GM18858 (cell line): ENCODE results near the gene KCNC3.
"Not testable (repeated sequence)": the region's sequence is repeated elsewhere in the genome, so short reads cannot be mapped to it uniquely, and the experiment has no call there.

Source experiments
- ATAC-seq: cut with Tn5 transposase; IDR thresholded peaks from one replicate; pipeline ENCODE4 v1.9.1; 2021; ENCODE audit not compliant: unreplicated experiment

KCNC3 gene

DNA sequence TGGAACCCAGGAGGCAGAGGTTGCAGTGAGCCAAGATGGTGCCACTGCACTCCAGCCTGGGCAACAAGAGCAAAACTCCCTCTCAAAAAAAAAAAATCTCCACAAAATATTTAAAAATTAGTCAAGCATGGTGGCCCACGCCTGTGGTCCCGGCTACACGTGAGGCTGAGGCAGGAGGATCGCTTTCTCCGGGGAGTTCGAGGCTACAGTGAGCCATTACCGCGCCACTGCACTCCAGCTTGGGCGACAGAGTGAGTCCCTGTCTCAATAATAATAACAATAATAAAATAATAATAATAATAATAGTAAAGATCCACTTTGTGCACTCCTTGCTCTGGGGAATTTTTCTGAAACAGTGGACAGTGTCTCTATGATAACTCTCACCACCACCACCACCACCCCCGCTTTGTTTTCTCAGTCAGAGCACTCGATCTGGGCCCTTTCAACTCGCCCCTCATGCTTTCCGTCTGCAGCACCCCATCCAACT, 27.6 kb upstream of the KCNC3 start:
- no peak for ATAC-seq

DNA sequence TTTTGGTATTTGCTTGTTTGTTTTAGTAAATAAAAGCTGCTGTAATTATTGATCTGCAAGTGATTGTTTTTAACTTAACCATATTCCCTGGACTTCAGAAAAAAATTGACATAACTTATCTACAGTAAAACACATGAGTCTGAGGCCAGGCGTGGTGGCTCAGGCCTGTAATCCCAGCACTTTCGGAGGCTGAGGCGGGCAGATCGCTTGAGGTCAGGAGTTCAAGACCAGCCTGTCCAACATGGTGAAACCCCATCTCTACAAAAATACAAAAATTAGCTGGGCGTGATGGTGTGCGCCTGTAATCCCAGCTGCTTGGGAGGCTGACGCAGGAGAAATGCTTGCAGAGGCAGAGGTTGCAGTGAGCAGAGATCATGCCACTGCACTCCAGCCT, 24.3 kb upstream of the KCNC3 start:
- ATAC-seq: not testable (repeated sequence)

DNA sequence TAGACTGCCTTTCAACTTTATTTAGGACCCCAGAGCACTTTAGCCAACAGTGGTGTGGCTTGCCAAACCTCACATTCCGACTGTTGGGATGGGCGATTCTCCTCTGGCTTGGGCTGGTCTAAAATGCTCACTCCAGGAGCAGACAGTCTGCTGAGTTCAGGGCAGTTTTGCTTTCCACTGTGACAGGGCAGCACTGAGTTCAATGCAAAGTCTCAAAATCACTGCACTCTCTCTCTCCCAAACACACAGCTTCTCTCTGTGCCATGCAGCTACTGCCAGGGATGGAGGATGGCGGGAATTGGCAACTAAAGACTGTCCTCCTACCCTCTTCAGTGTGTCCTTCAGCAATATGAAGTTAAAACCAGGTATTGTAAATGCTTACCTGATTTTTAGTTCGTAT, 23.1 kb upstream of the KCNC3 start:
- ATAC-seq: no peak

DNA sequence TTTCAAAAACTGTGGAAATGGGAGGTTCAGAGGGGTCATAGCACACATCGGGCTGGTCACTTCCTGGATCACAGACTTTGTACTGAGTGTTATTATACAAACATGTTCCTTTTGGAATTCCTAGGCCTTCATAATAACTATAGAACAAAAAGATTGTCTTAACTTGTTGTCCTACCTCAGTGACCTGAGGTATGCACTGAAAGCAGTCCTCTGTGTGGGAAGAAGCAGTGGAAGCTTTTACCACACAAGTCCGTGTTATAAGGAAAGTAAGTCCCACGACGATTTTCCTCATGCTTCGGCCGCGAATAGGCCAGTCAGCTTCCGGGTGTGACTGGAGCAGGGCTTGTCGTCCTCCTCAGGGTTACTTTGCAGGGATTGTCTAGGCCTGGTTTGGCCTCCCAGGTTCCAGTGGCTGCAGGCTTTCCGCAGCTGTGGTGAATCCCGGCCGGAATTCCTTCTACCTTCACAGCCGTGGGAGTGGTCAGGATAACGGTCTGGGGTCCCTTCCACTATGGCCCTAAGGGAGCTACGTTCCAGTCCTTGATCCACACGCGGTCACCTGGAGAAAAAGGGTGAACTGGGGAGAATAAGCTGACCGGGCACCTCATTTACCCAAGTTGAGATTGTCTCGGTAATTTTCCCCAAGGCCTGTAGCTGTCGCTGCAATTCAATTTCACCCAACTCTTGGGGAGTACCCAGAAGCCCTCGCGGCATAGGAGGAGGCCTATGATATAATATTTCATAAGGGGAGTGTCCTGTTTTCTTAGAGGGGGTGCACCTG, 20.3 kb upstream of the KCNC3 start:
- no peak for ATAC-seq

DNA sequence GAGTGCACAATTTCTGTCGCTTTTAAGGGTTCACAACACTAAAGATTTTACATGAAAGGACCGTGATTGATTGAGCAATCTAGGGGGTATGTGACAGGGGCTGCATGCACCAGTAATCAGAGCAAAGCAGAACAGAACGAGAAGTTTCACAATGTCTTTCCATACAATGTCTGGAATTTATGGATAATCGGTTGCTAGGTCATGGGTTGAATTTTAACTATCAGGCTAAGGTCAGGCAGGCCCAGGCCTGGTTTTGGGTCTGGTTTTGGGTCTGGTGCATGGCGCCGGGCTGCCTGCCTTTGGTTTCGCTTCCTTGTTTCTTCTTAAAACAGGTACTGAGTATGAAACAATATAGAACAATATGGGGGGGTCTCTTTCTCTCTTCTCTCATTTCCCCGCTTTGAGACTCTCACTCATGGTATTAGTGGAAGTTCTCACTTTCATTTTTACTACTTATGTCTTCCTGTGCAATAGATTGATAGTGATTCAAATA, 18.0 kb upstream of the KCNC3 start:
- ATAC-seq: not testable (repeated sequence)

DNA sequence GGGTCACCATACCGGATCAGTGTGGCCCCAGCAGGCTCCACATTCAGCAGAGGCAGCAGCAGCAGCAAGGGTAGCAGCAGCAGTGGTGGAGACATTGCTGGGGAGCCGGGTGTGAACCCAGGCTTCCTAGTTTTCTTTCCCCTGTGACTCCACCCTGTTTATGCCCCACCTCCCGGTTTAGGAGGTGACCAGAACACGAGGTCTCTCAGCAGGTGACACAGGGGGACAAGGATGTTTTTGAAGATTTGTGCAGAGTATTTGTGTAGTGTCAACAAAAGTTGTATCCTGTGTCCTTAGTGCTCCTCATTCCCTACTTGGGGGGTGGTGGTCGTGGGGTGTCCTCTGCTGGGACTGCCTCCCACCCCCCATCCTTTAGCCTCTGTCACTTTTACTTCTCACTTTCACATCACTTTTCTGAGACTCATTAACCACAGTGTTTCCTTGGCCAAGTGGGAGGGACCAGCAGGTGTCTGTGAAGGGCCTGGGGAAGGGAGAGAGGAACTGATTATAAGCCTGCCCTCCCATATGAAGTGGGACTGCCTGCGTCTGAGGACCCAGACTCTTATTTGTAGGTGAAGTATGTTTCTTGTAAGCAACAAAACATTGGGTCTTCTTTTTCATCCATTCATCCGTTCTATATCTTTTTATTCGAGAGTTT, 15.6 kb upstream of the KCNC3 start:
- ATAC-seq: no peak

DNA sequence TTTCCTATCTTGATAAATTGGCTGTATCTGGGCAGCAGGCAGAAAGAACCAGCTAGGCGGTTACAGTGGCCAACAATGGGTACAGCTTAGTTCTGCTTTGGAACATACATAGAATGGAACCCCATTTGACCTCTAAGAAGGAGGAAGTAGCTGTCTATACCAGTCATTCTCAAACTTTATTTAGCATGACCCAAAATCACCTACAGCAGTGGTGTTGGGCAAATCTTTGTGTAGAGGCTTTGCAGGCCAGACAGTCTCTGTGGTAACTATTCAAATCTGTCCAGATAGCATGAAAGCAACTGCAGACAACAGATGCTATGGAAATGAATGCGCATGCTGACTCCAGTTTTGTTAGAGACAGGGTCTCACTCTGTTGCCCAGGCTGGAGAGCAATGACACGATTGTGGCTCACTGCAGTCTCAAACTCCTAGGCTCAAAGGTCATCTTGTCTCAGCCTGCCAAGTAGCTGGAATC, 12.0 kb upstream of the KCNC3 start:
- ATAC-seq: peak; percentile 53

DNA sequence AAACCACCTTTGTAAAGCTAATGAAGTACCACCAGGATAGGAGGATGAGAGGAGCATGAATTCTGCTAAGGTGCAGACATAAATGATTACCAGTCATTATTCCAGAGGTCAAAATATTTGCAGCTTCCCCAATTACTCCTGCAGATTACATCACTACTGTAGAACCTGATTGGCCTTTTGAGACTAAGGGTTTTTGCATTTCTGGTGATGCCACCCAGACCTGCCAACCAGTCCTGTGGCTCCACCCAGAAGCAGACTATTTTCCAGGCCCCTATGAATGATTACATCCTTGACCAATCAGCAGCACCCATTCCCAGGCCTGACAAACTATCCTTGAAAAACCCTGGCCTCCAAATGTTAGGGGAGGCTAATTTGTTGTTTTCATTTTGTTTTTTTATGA, 11.2 kb upstream of the KCNC3 start:
- no peak for ATAC-seq

DNA sequence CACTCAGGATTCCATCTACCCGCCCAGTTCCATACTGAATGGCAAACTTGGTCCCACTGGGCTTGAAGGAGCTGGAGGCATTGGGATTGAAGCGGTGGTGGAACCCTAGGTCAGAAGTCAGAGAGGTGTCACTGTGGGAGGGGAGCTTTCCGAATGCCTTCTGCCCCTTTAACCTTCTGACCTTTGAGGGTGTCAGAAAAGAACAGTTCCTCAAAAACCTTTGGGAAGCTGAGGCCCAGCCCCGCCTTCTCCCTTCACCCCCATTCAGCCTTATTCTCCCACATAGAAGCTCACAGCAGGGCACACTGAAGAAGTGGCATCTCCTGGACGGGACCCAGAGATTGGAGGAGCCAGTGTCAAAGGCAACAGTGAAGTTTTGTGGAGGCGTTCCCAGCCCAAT, 7.9 kb upstream of the KCNC3 start:
- not testable (repeated sequence) for ATAC-seq

DNA sequence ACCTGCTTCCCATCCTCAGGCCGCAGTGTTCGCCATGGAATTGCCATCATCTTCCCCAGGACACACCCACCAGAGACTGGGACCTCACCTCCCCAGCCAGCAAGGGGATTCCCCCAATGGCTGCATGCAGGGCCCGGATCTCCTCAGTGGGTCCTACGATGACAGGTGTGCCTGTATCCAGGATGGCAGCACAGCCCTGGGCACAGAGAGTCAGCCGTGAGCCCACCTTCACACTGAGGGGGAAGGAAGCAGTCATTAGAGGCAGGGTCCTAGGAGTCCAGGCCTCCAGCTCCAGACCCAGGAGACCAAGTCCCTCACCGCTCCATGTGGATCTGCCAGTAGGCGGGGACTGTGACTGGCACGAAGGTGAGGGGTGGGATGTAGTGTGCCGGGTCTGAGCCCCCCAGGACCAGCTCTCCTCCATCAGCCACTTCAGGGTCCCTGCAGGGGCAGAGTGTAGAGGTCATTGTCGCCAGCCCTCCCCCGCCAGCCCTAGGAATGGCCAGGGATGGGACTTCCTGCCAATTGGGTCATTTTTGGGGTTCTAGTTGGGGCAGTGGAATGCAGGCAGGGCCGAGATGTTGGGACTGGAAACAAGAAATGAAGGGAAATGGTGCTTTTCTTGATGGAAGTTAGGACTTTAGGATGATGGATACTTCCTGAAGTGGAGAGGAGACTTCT, 5.7 kb upstream of the KCNC3 start:
- no peak for ATAC-seq

DNA sequence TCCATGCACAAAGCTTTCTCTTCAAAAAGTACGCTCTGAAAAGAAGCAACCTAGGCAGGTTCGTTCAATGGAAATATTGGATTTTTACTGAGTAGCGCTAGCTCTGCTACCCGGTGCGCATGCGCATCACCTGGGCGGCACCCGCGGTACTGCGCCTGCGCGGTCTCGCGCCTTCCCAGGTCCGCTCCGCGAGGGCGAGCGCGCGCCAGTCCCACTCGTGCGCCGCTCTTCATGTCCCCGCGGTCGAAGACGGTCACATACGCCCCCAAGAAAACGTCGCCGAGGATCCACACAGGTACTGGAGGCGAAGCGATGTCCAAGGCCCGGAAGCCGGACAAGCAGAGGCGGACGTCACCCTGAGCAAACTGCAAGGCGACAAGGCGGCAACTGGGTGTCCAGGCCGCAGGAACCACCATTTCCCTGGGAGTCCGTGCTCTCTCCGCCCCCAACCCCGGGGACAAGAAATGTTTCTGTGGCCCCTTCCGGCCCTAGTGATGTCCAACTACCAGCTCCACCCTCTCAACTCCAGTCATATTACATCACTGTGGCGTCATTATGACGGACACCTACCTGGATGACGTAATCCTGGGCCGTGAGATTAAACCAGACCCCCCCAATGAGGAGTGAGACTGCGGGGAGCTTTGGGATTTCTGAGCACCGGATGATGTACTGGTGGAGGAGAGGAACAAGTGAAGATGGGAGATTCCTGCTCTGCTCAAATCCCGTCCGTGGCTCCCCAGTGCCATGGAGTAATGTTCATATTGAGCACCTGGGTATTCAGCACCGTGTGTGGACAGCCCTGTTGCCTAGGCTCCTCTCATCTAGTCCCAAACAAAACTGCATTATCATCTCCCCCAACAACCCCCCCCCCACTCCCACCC, 4.8 kb upstream of the KCNC3 start:
- ATAC-seq: peak; percentile 20

DNA sequence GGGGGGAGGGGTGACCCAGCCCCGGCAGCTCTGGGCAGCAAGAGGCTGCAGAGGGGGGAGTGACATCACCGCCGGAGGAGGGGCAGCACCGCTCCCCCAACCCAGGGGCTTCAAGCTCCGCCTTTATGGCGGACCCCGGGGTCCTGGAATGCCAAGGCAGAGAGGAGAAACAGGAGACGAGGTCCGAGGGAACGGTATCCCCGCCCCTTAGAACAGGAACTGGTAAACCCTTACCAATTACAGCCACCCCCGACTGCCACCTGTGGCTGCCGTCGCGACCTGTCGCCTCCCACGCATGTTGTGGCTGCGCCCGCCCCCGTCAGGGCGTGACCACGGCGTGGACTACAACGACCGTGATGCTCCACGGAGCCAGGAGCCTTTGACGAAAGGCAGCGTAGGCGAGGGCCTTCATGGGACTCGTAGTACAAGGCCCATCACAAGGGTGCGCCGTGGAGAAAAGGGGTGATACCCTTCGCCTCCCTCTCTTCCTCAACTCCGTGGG, 4.1 kb upstream of the KCNC3 start:
- peak; percentile 41 for ATAC-seq

DNA sequence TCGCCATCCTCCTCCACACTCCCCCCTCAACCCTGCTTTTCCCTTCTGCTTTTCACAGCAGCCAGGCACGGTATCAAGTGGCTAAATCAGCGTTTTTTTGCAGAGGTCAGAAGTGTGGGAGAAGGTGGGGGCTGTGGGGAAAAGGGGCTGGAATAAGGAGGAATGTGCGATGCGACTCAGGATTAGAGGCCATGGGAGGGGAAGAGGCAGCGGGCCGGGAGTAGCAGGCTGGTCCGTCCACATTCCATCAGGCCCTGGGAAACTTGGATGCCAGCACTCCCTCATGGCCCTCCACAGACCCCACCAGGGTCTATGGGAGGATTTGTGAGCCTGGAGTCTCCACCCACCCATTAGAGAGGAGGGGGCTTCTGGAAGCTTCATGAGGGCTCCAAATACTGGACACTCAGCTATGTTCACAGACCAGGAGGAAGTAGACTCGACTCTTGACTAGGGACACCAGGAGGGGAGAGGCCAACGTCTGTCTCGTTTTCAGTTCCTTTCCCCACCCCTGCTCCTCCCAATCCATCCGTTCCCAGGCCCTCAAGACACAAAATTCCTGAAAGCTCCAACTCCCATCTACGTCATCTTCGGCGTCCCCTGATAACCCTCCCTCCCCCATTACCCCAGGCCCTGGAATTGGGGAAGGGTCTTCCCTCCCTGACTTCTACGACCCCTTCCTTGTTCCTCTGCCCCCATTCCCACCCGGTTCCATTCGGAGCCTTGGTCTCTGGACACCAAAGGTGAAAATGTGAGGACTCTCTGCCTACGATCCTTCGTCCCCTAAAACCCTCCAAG, 3.3 kb upstream of the KCNC3 start:
- ATAC-seq: no peak

DNA sequence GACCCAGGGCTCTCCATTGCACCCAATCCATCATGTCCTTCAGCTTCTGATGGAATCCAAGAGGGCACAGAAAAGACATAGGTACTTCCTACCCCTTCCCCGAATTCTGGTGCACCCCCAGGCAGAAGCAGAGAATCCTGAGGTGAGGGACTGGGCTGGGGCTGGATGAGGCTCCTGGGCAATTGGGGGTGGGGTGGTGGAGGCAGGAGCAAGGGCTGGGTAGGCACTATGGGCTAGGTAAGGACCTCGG, 2.7 kb upstream of the KCNC3 start:
- no peak for ATAC-seq

DNA sequence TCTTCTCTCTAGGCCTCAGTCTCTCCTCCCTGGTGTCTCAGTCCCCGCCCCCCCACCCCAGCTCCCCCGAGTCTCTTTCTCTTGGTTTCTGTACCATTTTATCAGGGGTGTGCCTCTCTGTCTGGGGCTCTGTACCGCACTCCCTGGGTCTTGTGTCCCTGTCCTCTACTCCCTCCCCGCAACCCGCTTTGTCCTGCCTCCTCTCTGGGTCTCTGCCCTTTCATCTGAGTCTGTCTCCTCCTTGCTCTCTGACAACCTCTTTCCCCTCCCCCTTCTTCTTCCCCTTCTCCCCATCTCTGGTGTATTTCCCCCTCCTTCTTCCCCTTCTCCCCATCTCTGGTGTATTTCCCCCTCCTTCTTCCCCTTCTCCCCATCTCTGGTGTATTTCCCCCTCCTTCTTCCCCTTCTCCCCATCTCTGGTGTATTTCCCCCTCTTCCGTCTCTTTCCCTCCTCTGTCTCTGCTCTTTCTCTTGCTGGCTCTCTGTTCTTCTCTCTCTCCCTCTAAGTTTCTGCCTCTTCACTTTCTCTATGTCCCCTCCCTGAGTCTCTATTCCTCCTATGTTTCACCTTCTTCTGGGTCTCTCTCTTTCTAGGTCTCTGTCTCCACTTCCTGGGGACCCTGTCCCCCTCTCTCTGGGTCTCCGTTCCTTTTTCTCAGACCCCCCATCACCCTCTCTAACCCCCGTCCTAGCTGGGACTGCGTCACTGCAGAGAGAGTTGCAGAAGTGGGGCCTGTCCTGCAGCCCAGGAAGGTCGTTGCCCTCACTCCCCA, 2.2 kb upstream of the KCNC3 start:
- ATAC-seq: no peak

DNA sequence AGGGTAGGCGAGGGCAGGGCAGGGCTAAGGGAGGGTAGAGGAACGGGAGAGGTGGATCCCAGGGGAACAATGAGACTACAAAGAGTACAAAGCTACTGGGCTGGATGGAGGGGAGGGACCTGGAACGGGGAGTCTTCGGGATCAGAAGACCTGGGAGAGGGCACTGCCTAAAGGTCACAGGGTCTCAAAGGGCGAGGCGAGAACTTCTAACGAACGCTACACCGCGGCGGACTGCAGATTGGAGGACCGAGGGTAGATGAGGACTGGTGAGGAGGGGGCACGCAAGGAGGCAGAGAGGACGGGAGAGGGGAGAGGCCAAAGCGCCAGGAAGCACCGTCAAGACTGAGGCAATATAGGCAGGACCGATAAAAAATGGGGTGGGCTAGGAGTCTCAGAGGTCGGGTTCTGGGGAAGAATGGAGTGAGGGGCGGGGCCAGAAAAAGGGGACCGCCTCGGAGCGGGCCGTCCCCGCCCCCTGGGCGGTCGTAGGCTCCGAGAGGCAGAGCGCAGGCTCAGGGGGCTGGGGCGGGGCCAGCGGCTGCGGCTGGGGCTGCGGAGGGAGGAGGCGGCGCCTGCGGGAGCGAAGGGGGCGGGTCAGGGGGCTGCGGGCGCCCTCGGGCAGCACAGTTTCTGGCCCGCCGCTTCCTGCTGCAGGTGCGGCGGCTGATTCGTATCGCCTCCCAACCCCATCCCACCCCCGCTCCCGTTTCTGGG, 1.3 kb upstream of the KCNC3 start:
- ATAC-seq: no peak

DNA sequence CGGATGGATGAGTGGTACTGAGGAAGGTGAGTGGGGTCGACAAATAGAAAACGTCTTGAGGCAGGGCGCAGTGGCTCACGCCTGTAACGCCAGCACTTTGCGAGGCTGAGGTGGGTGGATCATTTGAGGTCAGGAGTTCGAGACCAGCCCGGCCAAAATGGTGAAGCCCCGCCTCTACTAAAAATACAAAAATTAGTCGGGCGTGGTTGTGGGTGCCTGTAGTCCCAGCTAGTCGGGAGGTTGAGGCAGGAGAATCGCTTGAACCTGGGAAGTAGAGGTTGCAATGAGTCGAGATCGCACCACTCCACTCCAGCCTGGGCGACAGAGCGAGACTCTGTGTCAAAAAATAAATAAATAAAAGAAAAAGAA, 733 bp upstream of the KCNC3 start:
- not testable (repeated sequence) for ATAC-seq

DNA sequence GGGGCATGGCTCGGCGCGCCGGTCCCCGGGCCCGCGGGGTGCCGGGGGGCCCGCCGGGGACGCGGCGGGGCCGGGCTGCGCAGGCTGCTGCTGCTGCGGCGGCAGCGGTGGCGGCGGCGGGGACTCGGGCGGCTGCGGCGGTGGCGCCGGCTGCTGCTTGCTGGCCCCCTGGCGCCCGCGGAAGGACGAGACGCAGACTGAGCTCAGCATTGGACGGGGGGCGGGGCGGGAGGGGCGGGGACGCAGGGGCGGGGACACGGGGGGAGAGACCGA, 368 bp downstream of the KCNC3 start:
- ATAC-seq: no peak
